Mucosa of stomach (tissue), 1 donor: ENCODE results near the gene COX6B2.

Experiments used
- H3K27me3 ChIP-seq: one replicate; pipeline ENCODE4 v1.7.0; 2013; ENCODE audit warnings: mild to moderate bottlenecking, low read length; ENCODE audit not compliant: control insufficient read depth, insufficient read depth
- H3K36me3 ChIP-seq: one replicate; pipeline ENCODE4 v1.7.0; 2013; ENCODE audit warnings: low read length; ENCODE audit not compliant: control insufficient read depth, insufficient read depth
- H3K4me1 ChIP-seq: one replicate; pipeline ENCODE4 v1.7.0; 2013; ENCODE audit warnings: mild to moderate bottlenecking, low read length; ENCODE audit not compliant: control insufficient read depth, insufficient read depth
- H3K4me3 ChIP-seq: one replicate; pipeline ENCODE4 v1.7.0; 2013; ENCODE audit warnings: low read length
- H3K9ac ChIP-seq: one replicate; pipeline ENCODE4 v1.7.0; 2013; ENCODE audit warnings: mild to moderate bottlenecking, low read length, moderate library complexity
- H3K9me3 ChIP-seq: one replicate; pipeline ENCODE4 v1.7.0; 2013; ENCODE audit warnings: mild to moderate bottlenecking, low read length, moderate library complexity; ENCODE audit not compliant: control insufficient read depth
- donor health status: Pancreatic carcinoma.

The COX6B2 gene

DNA sequence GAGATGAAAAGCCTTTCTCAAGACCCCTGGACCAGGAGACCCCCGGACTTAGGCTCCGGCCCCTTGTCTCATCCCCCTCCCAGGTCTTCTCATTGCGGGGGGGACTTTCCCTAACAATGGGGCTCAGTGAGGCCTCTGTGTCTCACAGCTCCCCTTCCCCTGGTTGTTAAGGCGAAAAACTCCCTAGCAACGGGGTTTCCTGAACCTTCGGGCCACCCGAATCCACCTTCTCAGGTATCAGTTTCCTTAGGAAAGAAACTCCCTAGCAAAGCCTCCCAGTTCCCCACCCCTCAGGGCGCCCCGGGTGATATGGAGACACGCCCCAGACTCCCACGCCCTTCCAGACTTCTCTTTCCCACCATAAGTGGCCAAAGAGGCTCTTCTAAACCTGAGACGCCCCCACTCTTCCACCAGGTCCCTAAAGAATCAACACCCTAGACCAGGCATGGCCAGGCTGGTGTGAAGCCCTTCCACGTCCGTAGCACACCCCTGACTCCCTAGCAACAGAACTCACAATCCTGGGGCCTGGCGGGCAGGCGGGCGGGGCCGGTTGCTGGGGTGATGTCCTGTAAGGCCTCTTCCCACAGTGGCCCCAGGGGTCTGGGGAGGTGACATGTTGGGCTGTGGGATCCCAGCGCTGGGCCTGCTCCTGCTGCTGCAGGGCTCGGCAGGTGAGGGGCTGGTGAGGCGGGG, 21.9 kb upstream of the COX6B2 start, which contains the start of gene TMEM190:
TSS of gene TMEM190 (plus strand) at position 586 of the 693 bp plus-strand sequence. CDS start at position 614, 28 bp downstream.
- Histone ChIP-seq H3K9ac (no peak within 1 kb of the TSS), H3K36me3 (no peaks in the 10 kb centered on the region), H3K4me1 (peaks cover 27% of the 10 kb centered on the region), H3K4me3 (no peak within 1 kb of the TSS), H3K9me3 (no peaks in the 10 kb centered on the region), H3K27me3 (peaks cover 51% of the 10 kb centered on the region)

DNA sequence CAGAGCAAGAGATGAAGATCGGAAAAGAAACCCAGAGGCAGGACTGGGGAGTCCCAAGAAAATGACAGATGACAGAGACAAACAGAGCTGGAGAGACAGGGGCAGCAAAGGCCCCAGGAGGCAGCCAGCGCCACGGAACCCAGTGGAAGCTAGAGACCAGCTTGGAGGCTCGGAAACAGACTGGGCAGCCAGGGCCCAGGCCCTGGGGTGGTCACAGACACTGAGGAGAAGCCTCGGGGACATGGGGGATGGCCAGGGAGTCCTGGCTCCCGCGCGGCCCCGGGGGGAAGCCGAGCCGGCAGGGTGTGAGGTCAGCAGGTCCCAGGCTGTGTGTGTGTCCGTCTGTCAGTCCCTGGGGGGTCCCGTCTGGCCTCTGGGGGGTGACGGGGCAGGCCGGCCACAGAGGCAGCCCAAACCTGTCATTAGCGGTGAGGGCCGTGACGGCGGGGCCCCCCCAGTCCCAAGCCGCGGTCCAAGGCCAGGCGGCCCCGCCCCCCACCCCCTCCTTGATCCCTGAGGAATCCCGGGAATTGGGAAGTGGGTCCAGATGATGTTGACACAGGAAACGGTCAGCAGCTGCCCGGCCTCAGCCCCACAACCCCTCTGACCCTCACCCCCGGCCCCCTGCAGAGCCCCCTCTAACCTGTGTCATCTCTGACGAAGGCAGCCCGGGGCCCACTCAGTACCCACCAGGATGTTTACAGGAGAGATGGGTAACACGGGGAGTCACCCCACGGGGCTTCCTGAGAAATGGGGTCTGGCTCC, 19.7 kb upstream of the COX6B2 start:
- peaks cover 31% of the 10 kb centered on the region for H3K4me1 ChIP-seq
- no peaks in the 10 kb centered on the region for H3K9me3 ChIP-seq
- H3K27me3 ChIP-seq: peaks cover 69% of the 10 kb centered on the region
- no peaks in the 10 kb centered on the region for H3K36me3 ChIP-seq
- H3K9ac ChIP-seq: peak overlapping the region; percentile 39
- H3K4me3 ChIP-seq: no peak overlapping the region

DNA sequence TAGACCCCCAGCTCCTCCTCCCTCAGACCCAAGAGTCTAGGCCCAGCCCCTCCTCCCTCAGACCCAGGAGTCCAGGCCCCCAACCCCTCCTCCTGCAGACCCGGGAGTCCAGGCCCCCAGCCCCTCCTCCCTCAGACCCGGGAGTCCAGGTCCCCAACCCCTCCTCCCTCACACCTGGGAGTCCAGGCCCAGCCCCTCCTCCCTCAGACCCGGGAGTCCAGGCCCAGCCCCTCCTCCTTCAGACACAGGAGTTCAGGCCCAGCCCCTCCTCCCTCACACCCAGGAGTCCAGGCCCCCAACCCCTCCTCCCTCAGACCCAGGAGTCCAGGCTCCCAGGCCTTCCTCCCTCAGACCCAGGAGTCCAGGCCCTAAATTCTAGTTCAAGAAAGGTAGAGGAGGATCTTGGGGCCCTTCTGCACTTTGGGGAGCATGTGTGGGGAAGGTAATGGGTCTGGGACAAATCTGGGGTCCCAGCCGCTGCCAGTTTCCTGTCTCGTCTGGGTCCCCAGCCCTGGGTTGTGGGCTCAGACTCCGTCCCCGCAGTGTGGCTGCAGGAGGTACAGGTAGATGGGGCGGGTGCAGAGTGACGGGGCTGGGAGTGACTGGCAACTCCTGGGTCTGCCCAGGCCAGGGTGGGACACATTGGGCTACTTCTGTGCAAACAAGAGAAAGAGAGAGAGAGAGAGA, 18.9 kb upstream of the COX6B2 start:
- H3K36me3 ChIP-seq: no peaks in the 10 kb centered on the region
- H3K4me1 ChIP-seq: peaks cover 35% of the 10 kb centered on the region
- H3K4me3 ChIP-seq: no peak overlapping the region
- no peaks in the 10 kb centered on the region for H3K9me3 ChIP-seq
- peak overlapping the region; percentile 39 for H3K9ac ChIP-seq
- H3K27me3 ChIP-seq: peaks cover 77% of the 10 kb centered on the region

DNA sequence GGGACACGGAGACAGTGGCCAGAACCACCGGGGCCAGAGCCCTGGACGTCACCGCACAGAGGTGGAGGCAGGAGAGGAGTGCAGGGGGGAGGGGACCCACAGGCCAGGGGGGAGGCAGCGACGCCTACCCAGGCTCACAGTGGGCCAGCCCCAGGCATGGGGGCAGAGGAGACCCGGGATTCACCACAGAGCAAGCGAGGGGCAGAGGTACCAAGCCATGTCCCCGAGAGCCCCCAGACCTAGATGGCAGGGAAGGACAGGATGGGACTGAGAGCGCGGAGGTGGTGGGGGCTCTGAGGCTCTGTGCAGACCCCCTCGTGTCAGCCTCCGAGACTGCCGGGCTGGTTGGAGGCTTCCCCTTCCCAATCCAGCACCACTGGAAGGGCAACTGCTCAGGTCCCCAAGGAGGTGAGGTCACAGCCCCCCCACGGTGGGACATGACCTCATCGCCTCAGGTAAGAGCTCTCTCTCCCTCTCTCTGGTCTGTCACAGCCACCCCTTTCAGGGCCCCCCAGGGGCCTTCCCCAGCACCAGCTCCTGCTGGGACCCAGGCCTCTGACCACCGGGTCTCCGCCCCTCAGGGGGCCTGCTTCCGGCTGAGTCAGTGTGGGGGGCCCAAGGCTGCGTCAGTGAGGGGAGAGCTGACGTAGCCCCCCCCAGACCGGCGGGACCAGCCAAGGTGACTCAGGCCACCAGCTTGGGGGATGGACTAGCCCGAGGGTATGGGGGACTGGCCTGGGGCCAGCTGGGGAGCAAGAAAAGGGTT, 18.0 kb upstream of the COX6B2 start:
- H3K4me1 ChIP-seq: peaks cover 35% of the 10 kb centered on the region
- H3K27me3 ChIP-seq: peaks cover 82% of the 10 kb centered on the region

DNA sequence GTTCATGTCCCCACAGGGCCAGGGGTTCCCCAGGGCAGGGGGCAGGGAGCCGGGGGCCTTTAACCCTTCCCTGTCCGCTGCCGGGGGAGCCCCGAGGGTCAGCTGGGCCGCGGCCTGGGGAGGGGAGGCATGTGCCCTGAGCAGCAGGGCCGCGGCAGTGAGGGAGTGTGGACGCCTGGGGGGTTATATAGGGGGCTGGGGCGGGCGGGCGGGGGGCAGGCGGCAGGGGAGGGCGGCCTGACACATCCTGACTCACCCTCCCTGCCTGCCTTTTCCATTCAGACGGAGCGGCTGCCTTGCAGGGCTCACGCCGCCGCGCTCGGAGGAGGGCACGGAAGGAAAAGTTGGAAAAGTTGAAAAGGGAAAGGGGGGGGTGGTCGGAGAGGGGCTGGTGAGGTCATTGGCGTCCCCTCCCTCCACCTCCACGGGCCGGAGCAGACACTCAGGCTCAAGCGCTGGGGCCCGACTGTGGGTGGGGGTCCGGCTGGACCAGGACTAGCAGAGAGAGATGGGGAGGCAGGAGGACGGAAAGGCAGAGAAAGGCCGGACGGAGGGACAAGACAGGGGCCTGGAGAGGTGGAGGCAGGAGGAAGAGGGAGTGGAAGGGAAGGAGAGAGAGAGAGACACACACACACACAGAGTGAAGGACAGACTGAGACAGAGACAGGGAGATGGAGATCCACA, 15.9 kb upstream of the COX6B2 start, which contains the start of gene IL11:
TSS of gene IL11 (minus strand) at position 159 of the 684 bp plus-strand sequence. CDS start at position 6, 153 bp downstream.
- H3K9ac ChIP-seq: no peak within 1 kb of the TSS

More for the DNA sequence above, 18.0 kb upstream of the COX6B2 start:
- no peak overlapping the region for H3K9ac ChIP-seq
- H3K4me3 ChIP-seq: no peak overlapping the region
- no peaks in the 10 kb centered on the region for H3K9me3 ChIP-seq
- no peaks in the 10 kb centered on the region for H3K36me3 ChIP-seq

DNA sequence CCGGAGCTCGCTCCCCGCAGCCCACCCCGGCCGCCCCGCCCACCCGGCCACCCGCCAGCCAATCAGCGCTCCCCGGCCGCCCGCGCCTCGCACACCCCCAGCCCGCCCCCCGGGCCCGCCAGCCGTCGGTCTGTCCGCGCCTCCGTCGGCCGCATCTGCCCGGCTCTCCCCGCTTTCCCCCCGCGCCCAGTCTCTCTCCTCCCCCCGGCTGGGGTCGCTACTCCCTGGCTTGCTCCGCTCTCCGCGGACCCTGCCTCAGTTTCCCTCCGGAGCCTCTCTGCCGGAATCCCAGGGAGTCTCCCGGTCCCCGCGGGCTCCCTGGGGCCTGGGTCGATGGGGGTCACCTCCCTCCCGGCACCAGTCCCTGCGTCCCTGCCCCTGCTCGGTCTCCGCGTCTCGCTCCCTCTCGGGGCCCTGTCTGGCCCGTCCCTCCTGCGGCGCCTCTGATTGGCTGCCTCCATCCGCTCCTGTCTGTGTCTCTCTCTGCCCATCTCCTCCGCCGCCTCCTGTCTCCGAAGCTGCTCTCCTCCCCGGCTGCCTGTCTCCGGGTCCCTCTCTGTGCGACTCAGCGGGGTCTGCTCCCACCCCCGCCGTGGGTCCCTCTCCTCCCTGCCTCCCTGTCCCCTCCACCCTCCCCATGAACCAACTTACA, 15.3 kb upstream of the COX6B2 start:
- no peaks in the 10 kb centered on the region for H3K36me3 ChIP-seq
- H3K27me3 ChIP-seq: peaks cover 68% of the 10 kb centered on the region
- H3K9ac ChIP-seq: no peak overlapping the region
- H3K9me3 ChIP-seq: no peaks in the 10 kb centered on the region
- no peak overlapping the region for H3K4me3 ChIP-seq
- peaks cover 18% of the 10 kb centered on the region for H3K4me1 ChIP-seq

More for the DNA sequence above, 15.9 kb upstream of the COX6B2 start, which contains the start of gene IL11:
- Histone ChIP-seq H3K9me3 (no peaks in the 10 kb centered on the region), H3K36me3 (no peaks in the 10 kb centered on the region), H3K4me1 (peaks cover 21% of the 10 kb centered on the region), H3K4me3 (no peak within 1 kb of the TSS), H3K27me3 (peaks cover 70% of the 10 kb centered on the region)

DNA sequence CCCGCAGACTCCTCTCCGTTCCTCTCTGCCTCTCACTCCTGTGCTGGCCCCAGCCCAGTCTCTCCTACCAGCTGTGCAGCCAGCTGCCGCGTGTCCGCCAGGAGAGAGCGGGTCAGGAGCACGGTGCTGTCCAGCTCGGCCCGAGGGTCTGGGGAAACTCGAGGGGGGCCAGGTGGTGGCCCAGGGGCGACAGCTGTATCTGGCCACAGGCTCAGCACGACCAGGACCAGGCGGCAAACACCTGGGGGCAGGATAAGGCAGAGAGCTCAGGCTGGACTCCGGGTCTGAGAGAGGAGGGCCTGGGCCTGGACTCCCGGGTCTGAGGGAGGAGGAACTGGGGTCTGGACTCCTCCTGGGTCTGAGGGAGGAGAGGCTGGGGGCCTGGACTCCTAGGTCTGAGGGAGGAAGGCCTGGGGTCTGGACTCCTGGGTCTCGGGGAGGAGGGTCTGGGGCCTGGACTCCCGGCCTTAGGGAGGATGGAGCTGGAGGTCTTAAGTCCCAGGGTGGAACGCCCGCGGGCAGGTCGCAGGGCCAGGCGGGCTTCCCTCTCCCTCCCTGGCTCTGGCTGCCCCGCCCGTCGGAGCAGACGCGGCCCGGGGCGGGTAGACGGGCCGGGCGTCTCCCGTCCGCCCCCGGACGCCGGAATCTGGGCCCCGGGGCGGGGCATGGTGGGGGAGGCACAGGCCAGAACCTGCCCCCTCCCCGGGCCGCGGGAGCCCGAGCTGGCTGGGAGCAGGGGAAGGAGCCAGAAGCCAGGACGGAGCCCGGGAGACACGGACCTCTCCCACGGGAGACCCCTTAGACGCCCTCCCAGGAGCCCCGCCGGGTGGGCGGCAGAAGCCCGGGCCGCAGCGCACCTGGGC, 14.4 kb upstream of the COX6B2 start:
- H3K27me3 ChIP-seq: peaks cover 59% of the 10 kb centered on the region
- no peak overlapping the region for H3K9ac ChIP-seq
- H3K4me3 ChIP-seq: no peak overlapping the region
- no peaks in the 10 kb centered on the region for H3K9me3 ChIP-seq
- H3K36me3 ChIP-seq: no peaks in the 10 kb centered on the region
- H3K4me1 ChIP-seq: peaks cover 14% of the 10 kb centered on the region

DNA sequence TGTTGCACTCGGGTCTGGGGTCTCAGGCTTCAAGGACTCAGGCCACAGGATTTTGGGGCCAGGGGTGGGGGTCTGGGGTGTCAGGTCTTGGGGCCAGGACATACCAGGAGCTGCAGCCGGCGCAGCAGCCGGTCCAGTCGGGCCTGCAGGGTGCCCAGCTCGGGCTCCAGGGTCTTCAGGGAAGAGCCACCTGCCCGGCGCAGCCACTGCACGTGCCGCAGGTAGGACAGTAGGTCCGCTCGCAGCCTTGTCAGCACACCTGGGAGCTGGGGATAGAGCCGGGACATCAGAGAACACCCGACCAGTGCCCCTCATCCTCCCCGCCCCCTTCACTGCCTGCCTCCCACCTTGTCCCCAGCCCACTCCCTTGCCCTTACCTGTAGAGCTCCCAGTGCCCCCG, 13.6 kb upstream of the COX6B2 start:
- H3K4me3 ChIP-seq: no peak overlapping the region
- no peaks in the 10 kb centered on the region for H3K9me3 ChIP-seq
- no peaks in the 10 kb centered on the region for H3K36me3 ChIP-seq
- peaks cover 51% of the 10 kb centered on the region for H3K27me3 ChIP-seq
- peaks cover 9% of the 10 kb centered on the region for H3K4me1 ChIP-seq
- no peak overlapping the region for H3K9ac ChIP-seq

DNA sequence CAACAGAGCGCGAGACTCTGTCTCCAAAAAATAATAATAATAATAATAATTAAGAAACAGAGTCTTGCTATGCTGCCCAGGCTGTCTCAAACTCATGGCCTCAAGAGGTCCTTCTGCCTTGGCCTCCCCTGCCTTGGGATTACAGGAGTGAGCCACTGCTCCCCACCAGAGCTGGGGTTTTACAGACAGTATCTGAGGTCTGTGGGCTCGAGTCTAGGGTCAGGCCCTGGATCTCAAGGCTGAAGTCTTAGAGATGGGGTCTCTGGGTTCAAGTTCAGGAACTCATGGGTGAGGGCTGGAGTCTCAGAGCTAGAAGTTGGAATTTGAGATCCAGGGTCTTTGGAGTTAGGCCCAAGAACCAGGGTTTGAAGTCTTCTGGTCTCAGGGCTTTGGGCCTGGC, 12.3 kb upstream of the COX6B2 start:
- no peak overlapping the region for H3K9ac ChIP-seq
- no peak overlapping the region for H3K4me3 ChIP-seq
- H3K36me3 ChIP-seq: no peaks in the 10 kb centered on the region
- H3K4me1 ChIP-seq: peaks cover 9% of the 10 kb centered on the region
- no peaks in the 10 kb centered on the region for H3K9me3 ChIP-seq
- peaks cover 38% of the 10 kb centered on the region for H3K27me3 ChIP-seq

DNA sequence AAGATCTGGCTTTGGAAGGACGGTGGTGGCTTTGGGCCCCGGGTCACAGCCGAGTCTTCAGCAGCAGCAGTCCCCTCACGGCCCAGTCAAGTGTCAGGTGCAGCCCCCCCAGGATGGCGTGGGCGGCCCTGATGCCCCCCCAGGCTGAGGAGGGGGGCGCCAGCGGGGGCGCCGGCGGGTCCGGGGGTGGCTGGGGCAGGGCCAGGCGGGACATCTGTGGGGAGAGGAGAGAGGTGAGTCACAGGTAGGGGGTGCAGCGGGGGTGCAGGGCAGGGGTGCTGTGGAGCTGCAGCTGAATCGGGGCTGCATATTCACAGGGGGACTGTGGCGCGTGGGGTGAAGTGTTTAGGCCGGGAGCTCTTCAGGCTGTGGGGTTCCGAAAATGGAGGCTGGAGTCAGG, 11.4 kb upstream of the COX6B2 start:
- H3K36me3 ChIP-seq: no peaks in the 10 kb centered on the region
- no peaks in the 10 kb centered on the region for H3K9me3 ChIP-seq
- H3K9ac ChIP-seq: no peak overlapping the region
- H3K4me3 ChIP-seq: no peak overlapping the region
- peaks cover 30% of the 10 kb centered on the region for H3K27me3 ChIP-seq
- peaks cover 9% of the 10 kb centered on the region for H3K4me1 ChIP-seq
